ENCODE results near the gene NOB1. TPM values are rescaled to one million over a fixed set of nuclear protein-coding genes. Genes with fewer than 3 reads are reported as not detected.
"Not testable (repeated sequence)": the region's sequence is repeated elsewhere in the genome, so short reads cannot be mapped to it uniquely, and the experiment has no call there.

NOB1 gene
- total and polyA plus RNA-seq, 7 experiments from 2014 or later: 24.1 to 72.8 (median 46.5) TPM

- H3K4me1 Mint-ChIP-seq: peaks cover 0 to 10% (median 0%) of the 10 kb centered on the region in 7 donors
- H3K4me3 Mint-ChIP-seq: no peak overlapping the region
- ChIA-PET CTCF (interaction anchor here (0.7 kb wide), 1 partner anchor 85 kb away, joined by 3 read pairs; no protein-coding TSS in a partner anchor), POLR2A (no interaction called here)
- DNase-seq (no peak), ATAC-seq (no peak)
- peaks cover under 1 to 29% (median 4%) of the 10 kb centered on the region in 3 experiments for H3K36me3 ChIP-seq (ENCODE audit: control insufficient read depth in 2 of 3, insufficient read depth in 3 of 3, low read length in 3 of 3)
- no peak overlapping the region for H3K4me3 ChIP-seq (ENCODE audit: low read length)
- H3K9me3 ChIP-seq (ENCODE audit: control insufficient read depth in 2 of 3, low read length in 3 of 3): no peaks in the 10 kb centered on the region
- H3K27ac Mint-ChIP-seq: peak overlapping the region in 1 of 9 donors; percentile 9
- intact Hi-C loops (cut with micrococcal nuclease): no loop called here
- no peaks in the 10 kb centered on the region for H3K27me3 Mint-ChIP-seq
- H3K27me3 ChIP-seq (ENCODE audit: control insufficient read depth in 2 of 2, insufficient read depth in 2 of 2, low read length in 2 of 2): no peaks in the 10 kb centered on the region
- H3K27ac ChIP-seq (ENCODE audit: low read depth, low read length): no peak overlapping the region
- no peaks in the 10 kb centered on the region for H3K4me1 ChIP-seq (ENCODE audit: control insufficient read depth in 2 of 2, insufficient read depth in 2 of 2, low read length in 2 of 2)
- no peaks in the 10 kb centered on the region for H3K9me3 Mint-ChIP-seq
- H3K36me3 Mint-ChIP-seq: peaks cover under 1 to 21% (median 3%) of the 10 kb centered on the region in 5 donors
These were observed 39.8 kb upstream of the NOB1 start for GRCh38 chr16:69794486-69794885.

DNA sequence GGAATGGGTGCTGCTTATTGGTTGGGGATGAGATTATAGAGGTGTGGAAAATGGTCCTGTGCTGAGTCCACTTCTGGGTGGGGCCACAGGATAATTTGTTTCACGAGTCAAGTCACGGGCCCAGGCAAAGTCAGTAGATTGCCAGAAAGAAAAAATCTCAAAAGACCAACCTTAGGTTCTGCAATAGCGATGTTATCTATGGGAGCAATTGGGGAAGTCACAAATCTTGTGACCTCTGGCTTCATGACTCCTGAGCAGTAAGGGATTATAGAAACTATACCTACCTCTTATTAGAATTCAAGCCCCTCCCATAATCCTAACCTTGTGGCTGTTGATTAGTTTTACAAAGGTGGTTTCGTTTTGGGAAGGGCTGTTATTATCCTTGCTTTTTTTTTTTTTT lies 38.8 kb upstream of the NOB1 start:
- no peaks in the 10 kb centered on the region for H3K4me1 ChIP-seq (ENCODE audit: control insufficient read depth in 2 of 2, insufficient read depth in 2 of 2, low read length in 2 of 2)
- H3K9me3 ChIP-seq (ENCODE audit: control insufficient read depth in 2 of 3, low read length in 3 of 3): no peaks in the 10 kb centered on the region
- no peak overlapping the region for H3K4me3 ChIP-seq (ENCODE audit: low read length)
- ChIA-PET CTCF (interaction anchor here (0.6 kb wide), 1 partner anchor 11 kb away, joined by 3 read pairs; no protein-coding TSS in a partner anchor), POLR2A (no interaction called here)
- intact Hi-C loops (cut with micrococcal nuclease): no loop called here
- no peak overlapping the region for H3K4me3 Mint-ChIP-seq
- H3K36me3 ChIP-seq (ENCODE audit: control insufficient read depth in 2 of 3, insufficient read depth in 3 of 3, low read length in 3 of 3): peaks cover 0 to 26% (median 4%) of the 10 kb centered on the region in 3 experiments
- no peaks in the 10 kb centered on the region for H3K27me3 Mint-ChIP-seq
- H3K27ac Mint-ChIP-seq: peak overlapping the region in 3 of 9 donors; percentile 7 to 74 (median 51)
- no peaks in the 10 kb centered on the region for H3K27me3 ChIP-seq (ENCODE audit: control insufficient read depth in 2 of 2, insufficient read depth in 2 of 2, low read length in 2 of 2)
- DNase-seq (no peak), ATAC-seq (no peak)
- no peak overlapping the region for H3K27ac ChIP-seq (ENCODE audit: low read depth, low read length)
- no peaks in the 10 kb centered on the region for H3K9me3 Mint-ChIP-seq
- H3K4me1 Mint-ChIP-seq: peaks cover 0 to 12% (median 0%) of the 10 kb centered on the region in 7 donors
- H3K36me3 Mint-ChIP-seq: peaks cover 2 to 19% (median 4%) of the 10 kb centered on the region in 5 donors

- Mint-ChIP-seq H3K36me3 (peaks cover 7 to 34% (median 10%) of the 10 kb centered on the region in 5 donors), H3K4me1 (peaks cover 0 to 10% (median 0%) of the 10 kb centered on the region in 7 donors), H3K27ac (peak overlapping the region in 1 of 9 donors; percentile 40)
- H3K9me3 ChIP-seq (ENCODE audit: control insufficient read depth in 2 of 3, low read length in 3 of 3); POLR2A ChIA-PET; ATAC-seq; H3K4me3 Mint-ChIP-seq; H3K27me3 ChIP-seq (ENCODE audit: control insufficient read depth in 2 of 2, insufficient read depth in 2 of 2, low read length in 2 of 2); DNase-seq; H3K9me3 Mint-ChIP-seq; H3K4me1 ChIP-seq (ENCODE audit: control insufficient read depth in 2 of 2, insufficient read depth in 2 of 2, low read length in 2 of 2); H3K27ac ChIP-seq (ENCODE audit: low read depth, low read length); H3K4me3 ChIP-seq (ENCODE audit: low read length); intact Hi-C loops (cut with micrococcal nuclease); H3K27me3 Mint-ChIP-seq; CTCF ChIA-PET: not testable (repeated sequence)
- H3K36me3 ChIP-seq (ENCODE audit: control insufficient read depth in 2 of 3, insufficient read depth in 3 of 3, low read length in 3 of 3): peaks cover 0 to 39% (median 8%) of the 10 kb centered on the region in 3 experiments
These were observed 36.7 kb upstream of the NOB1 start for GRCh38 chr16:69791391-69791847.

- intact Hi-C loops (cut with micrococcal nuclease): no loop called here
- Mint-ChIP-seq H3K27ac (peak overlapping the region in 1 of 9 donors; percentile 16), H3K4me1 (peaks cover 0 to 9% (median 0%) of the 10 kb centered on the region in 7 donors), H3K27me3 (no peaks in the 10 kb centered on the region), H3K4me3 (no peak overlapping the region), H3K9me3 (no peaks in the 10 kb centered on the region), H3K36me3 (peaks cover 9 to 47% (median 16%) of the 10 kb centered on the region in 5 donors)
- ChIA-PET POLR2A (interaction anchor here (0.6 kb wide), 1 partner anchor 563 kb away, joined by 3 read pairs; no protein-coding TSS in a partner anchor), CTCF (no interaction called here)
- Histone ChIP-seq H3K4me3 (ENCODE audit: low read length) (no peak overlapping the region), H3K4me1 (ENCODE audit: control insufficient read depth in 2 of 2, insufficient read depth in 2 of 2, low read length in 2 of 2) (no peaks in the 10 kb centered on the region), H3K36me3 (ENCODE audit: control insufficient read depth in 2 of 3, insufficient read depth in 3 of 3, low read length in 3 of 3) (peaks cover 0 to 52% (median 8%) of the 10 kb centered on the region in 3 experiments), H3K27me3 (ENCODE audit: control insufficient read depth in 2 of 2, insufficient read depth in 2 of 2, low read length in 2 of 2) (no peaks in the 10 kb centered on the region), H3K27ac (ENCODE audit: low read depth, low read length) (no peak overlapping the region), H3K9me3 (ENCODE audit: control insufficient read depth in 2 of 3, low read length in 3 of 3) (no peaks in the 10 kb centered on the region)
- no peak for DNase-seq
- no peak for ATAC-seq
These were observed 33.2 kb upstream of the NOB1 start for GRCh38 chr16:69787883-69788282.

DNA sequence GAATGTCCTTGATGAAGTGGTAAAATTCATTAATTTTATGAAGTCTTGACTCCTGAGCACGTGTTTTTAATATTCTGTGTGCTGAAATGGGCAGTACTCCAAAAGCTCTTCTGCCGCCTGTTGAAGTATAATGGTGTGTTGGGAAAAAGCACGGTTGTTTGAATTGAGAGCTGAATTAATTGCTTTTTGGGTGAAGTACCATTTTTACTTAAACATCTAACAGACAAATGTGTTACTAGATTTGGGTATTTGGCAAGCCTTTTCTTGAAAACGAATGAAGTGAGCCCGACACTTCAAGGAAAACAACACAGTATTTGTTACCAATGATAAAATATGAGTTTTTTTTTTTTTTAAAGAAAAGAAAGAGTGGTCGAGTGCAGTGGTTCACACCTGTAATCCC lies 29.9 kb upstream of the NOB1 start:
- no peaks in the 10 kb centered on the region for H3K9me3 ChIP-seq (ENCODE audit: control insufficient read depth in 2 of 3, low read length in 3 of 3)
- no peak for DNase-seq
- no peak overlapping the region for H3K27ac ChIP-seq (ENCODE audit: low read depth, low read length)
- no peaks in the 10 kb centered on the region for H3K9me3 Mint-ChIP-seq
- peaks cover 4 to 19% (median 9%) of the 10 kb centered on the region in 7 donors for H3K4me1 Mint-ChIP-seq
- H3K4me3 ChIP-seq (ENCODE audit: low read length): no peak overlapping the region
- peaks cover 0 to 51% (median 8%) of the 10 kb centered on the region in 3 experiments for H3K36me3 ChIP-seq (ENCODE audit: control insufficient read depth in 2 of 3, insufficient read depth in 3 of 3, low read length in 3 of 3)
- intact Hi-C loops (cut with micrococcal nuclease): no loop called here
- H3K27me3 Mint-ChIP-seq: no peaks in the 10 kb centered on the region
- ATAC-seq: no peak
- CTCF ChIA-PET: no interaction called here
- peaks cover 9 to 48% (median 16%) of the 10 kb centered on the region in 5 donors for H3K36me3 Mint-ChIP-seq
- no peak overlapping the region for H3K4me3 Mint-ChIP-seq
- no peak overlapping the region for H3K27ac Mint-ChIP-seq
- POLR2A ChIA-PET: no interaction called here
- H3K4me1 ChIP-seq (ENCODE audit: control insufficient read depth in 2 of 2, insufficient read depth in 2 of 2, low read length in 2 of 2): no peaks in the 10 kb centered on the region
- H3K27me3 ChIP-seq (ENCODE audit: control insufficient read depth in 2 of 2, insufficient read depth in 2 of 2, low read length in 2 of 2): no peaks in the 10 kb centered on the region

DNA sequence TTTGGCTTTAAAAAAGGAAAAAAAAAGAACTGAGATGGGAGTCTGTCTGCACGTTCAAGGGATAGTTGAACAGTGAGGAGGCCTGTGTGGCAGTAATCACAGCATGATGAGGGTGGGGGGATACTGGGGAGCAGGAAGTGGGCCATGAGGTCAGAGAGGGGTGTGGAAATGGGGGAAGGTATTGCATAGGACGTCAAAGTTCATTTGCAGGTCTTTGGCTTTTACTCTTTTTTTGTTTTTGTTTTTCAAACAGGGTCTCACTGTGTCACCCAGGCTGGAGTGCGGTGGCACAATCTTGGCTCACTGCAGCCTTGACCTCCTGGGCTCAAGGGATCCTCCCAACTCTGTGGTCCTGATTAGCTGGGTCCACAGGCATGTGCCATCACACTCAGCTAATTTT lies 26.4 kb upstream of the NOB1 start:
- H3K4me3 Mint-ChIP-seq: no peak overlapping the region
- ATAC-seq (no peak), DNase-seq (no peak)
- no peak overlapping the region for H3K4me3 ChIP-seq (ENCODE audit: low read length)
- H3K36me3 Mint-ChIP-seq: peaks cover 0 to 24% (median 12%) of the 10 kb centered on the region in 5 donors
- CTCF ChIA-PET: interaction anchor here (0.6 kb wide), 1 partner anchor 11 kb away, joined by 4 read pairs; no protein-coding TSS in a partner anchor
- H3K36me3 ChIP-seq (ENCODE audit: control insufficient read depth in 2 of 3, insufficient read depth in 3 of 3, low read length in 3 of 3): peaks cover 0 to 28% (median 0%) of the 10 kb centered on the region in 3 experiments
- POLR2A ChIA-PET: no interaction called here
- H3K9me3 Mint-ChIP-seq: peaks cover 0 to 2% (median 1%) of the 10 kb centered on the region in 11 donors
- H3K4me1 Mint-ChIP-seq: peaks cover 4 to 15% (median 9%) of the 10 kb centered on the region in 7 donors
- no peaks in the 10 kb centered on the region for H3K4me1 ChIP-seq (ENCODE audit: control insufficient read depth in 2 of 2, insufficient read depth in 2 of 2, low read length in 2 of 2)
- peaks cover 0 to 2% (median 0%) of the 10 kb centered on the region in 3 experiments for H3K9me3 ChIP-seq (ENCODE audit: control insufficient read depth in 2 of 3, low read length in 3 of 3)
- H3K27ac Mint-ChIP-seq: peak overlapping the region in 4 of 9 donors; percentile 32 to 79 (median 72)
- intact Hi-C loops (cut with micrococcal nuclease): no loop called here
- no peaks in the 10 kb centered on the region for H3K27me3 Mint-ChIP-seq
- no peak overlapping the region for H3K27ac ChIP-seq (ENCODE audit: low read depth, low read length)
- H3K27me3 ChIP-seq (ENCODE audit: control insufficient read depth in 2 of 2, insufficient read depth in 2 of 2, low read length in 2 of 2): no peaks in the 10 kb centered on the region

- no peak for DNase-seq
- Mint-ChIP-seq H3K27ac (peak overlapping the region in 2 of 9 donors; percentile 43 to 45), H3K36me3 (peaks cover 6 to 29% (median 25%) of the 10 kb centered on the region in 5 donors), H3K9me3 (peaks cover 0 to 16% (median 12%) of the 10 kb centered on the region in 11 donors), H3K27me3 (no peaks in the 10 kb centered on the region), H3K4me1 (peaks cover 8 to 20% (median 17%) of the 10 kb centered on the region in 7 donors), H3K4me3 (no peak overlapping the region)
- Histone ChIP-seq H3K36me3 (ENCODE audit: control insufficient read depth in 2 of 3, insufficient read depth in 3 of 3, low read length in 3 of 3) (peaks cover 0 to 33% (median 0%) of the 10 kb centered on the region in 3 experiments), H3K27me3 (ENCODE audit: control insufficient read depth in 2 of 2, insufficient read depth in 2 of 2, low read length in 2 of 2) (no peaks in the 10 kb centered on the region), H3K4me3 (ENCODE audit: low read length) (no peak overlapping the region), H3K9me3 (ENCODE audit: control insufficient read depth in 2 of 3, low read length in 3 of 3) (peaks cover 0 to 15% (median 0%) of the 10 kb centered on the region in 3 experiments), H3K27ac (ENCODE audit: low read depth, low read length) (no peak overlapping the region), H3K4me1 (ENCODE audit: control insufficient read depth in 2 of 2, insufficient read depth in 2 of 2, low read length in 2 of 2) (no peaks in the 10 kb centered on the region)
- CTCF ChIA-PET: no interaction called here
- ATAC-seq: no peak
- intact Hi-C loops (cut with micrococcal nuclease): no loop called here
- POLR2A ChIA-PET: no interaction called here
These were observed 25.0 kb upstream of the NOB1 start for GRCh38 chr16:69779724-69780123.

All from naive thymus-derived CD4-positive, alpha-beta T cell (primary cell).